ENCODE results near the gene AP2A1. TPM values are rescaled to one million over a fixed set of nuclear protein-coding genes. Genes with fewer than 3 reads are reported as not detected.
A peak's percentile ranks its signal among the peaks of the same experiment; 100 is the strongest.

The AP2A1 gene
- total RNA-seq, 1 experiment from 2014 or later = 103 TPM

GRCh38 chr19:49837009-49837310, 70.2 kb downstream of the AP2A1 start:
- peaks cover 70% of the 10 kb centered on the region for H3K36me3 ChIP-seq

GRCh38 chr19:49837425-49837824, 70.6 kb downstream of the AP2A1 start:
- H3K27me3 ChIP-seq (replicated peaks) = no peaks in the 10 kb centered on the region
- H3K4me1 ChIP-seq (replicated peaks) = peaks cover 23% of the 10 kb centered on the region
- peaks cover 66% of the 10 kb centered on the region for H3K36me3 ChIP-seq
- no peak overlapping the region for H3K27ac ChIP-seq
- no peak overlapping the region for H3K4me3 ChIP-seq
- no peaks in the 10 kb centered on the region for H3K9me3 ChIP-seq (replicated peaks)
- DNase-seq (ENCODE audit: low read depth in 1 of 2, low spot score in 2 of 2) = no peak

More at GRCh38 chr19:49837009-49837310, 70.2 kb downstream of the AP2A1 start:
- Histone ChIP-seq H3K4me3 (no peak overlapping the region), H3K27me3 (replicated peaks) (no peaks in the 10 kb centered on the region), H3K27ac (no peak overlapping the region), H3K4me1 (replicated peaks) (peaks cover 23% of the 10 kb centered on the region), H3K9me3 (replicated peaks) (no peaks in the 10 kb centered on the region)
- no peak for DNase-seq (ENCODE audit: low read depth in 1 of 2, low spot score in 2 of 2)

- H3K4me3 ChIP-seq = no peak overlapping the region
- peak overlapping the region; percentile 51 for H3K27ac ChIP-seq
- H3K4me1 ChIP-seq (replicated peaks) = peaks cover 23% of the 10 kb centered on the region
- no peaks in the 10 kb centered on the region for H3K9me3 ChIP-seq (replicated peaks)
- H3K27me3 ChIP-seq (replicated peaks) = no peaks in the 10 kb centered on the region
- peak; percentile 62 to 67 for DNase-seq (ENCODE audit: low read depth in 1 of 2, low spot score in 2 of 2)
- peaks cover 50% of the 10 kb centered on the region for H3K36me3 ChIP-seq
Measured at GRCh38 chr19:49838885-49839588, 72.2 kb downstream of the AP2A1 start.

GRCh38 chr19:49839713-49840112, 72.9 kb downstream of the AP2A1 start:
- Histone ChIP-seq H3K36me3 (peaks cover 43% of the 10 kb centered on the region), H3K27ac (no peak overlapping the region), H3K27me3 (replicated peaks) (no peaks in the 10 kb centered on the region), H3K9me3 (replicated peaks) (no peaks in the 10 kb centered on the region), H3K4me3 (no peak overlapping the region), H3K4me1 (replicated peaks) (peaks cover 23% of the 10 kb centered on the region)
- DNase-seq (ENCODE audit: low read depth in 1 of 2, low spot score in 2 of 2) = no peak

GRCh38 chr19:49840321-49840720, 73.5 kb downstream of the AP2A1 start:
- DNase-seq (ENCODE audit: low read depth in 1 of 2, low spot score in 2 of 2) = no peak

GRCh38 chr19:49840736-49841249, 74.0 kb downstream of the AP2A1 start:
- H3K9me3 ChIP-seq (replicated peaks) = no peaks in the 10 kb centered on the region
- H3K36me3 ChIP-seq = peaks cover 32% of the 10 kb centered on the region
- H3K27ac ChIP-seq = no peak overlapping the region
- peaks cover 23% of the 10 kb centered on the region for H3K4me1 ChIP-seq (replicated peaks)
- no peaks in the 10 kb centered on the region for H3K27me3 ChIP-seq (replicated peaks)
- no peak overlapping the region for H3K4me3 ChIP-seq
- no peak for DNase-seq (ENCODE audit: low read depth in 1 of 2, low spot score in 2 of 2)

More at GRCh38 chr19:49840321-49840720, 73.5 kb downstream of the AP2A1 start:
- Histone ChIP-seq H3K4me1 (replicated peaks) (peaks cover 23% of the 10 kb centered on the region), H3K36me3 (peaks cover 37% of the 10 kb centered on the region), H3K9me3 (replicated peaks) (no peaks in the 10 kb centered on the region), H3K27ac (no peak overlapping the region), H3K4me3 (no peak overlapping the region), H3K27me3 (replicated peaks) (no peaks in the 10 kb centered on the region)

GRCh38 chr19:49843265-49843664, 76.5 kb downstream of the AP2A1 start:
- H3K4me1 ChIP-seq (replicated peaks) = peaks cover 19% of the 10 kb centered on the region
- H3K36me3 ChIP-seq = peaks cover 11% of the 10 kb centered on the region
- no peak for DNase-seq (ENCODE audit: low read depth in 1 of 2, low spot score in 2 of 2)
- no peaks in the 10 kb centered on the region for H3K9me3 ChIP-seq (replicated peaks)
- H3K27me3 ChIP-seq (replicated peaks) = no peaks in the 10 kb centered on the region
- H3K27ac ChIP-seq = no peak overlapping the region
- H3K4me3 ChIP-seq = no peak overlapping the region

- Histone ChIP-seq H3K9me3 (replicated peaks) (no peaks in the 10 kb centered on the region), H3K4me3 (no peak overlapping the region), H3K4me1 (replicated peaks) (peaks cover 17% of the 10 kb centered on the region), H3K27me3 (replicated peaks) (no peaks in the 10 kb centered on the region), H3K36me3 (peaks cover 5% of the 10 kb centered on the region), H3K27ac (no peak overlapping the region)
- DNase-seq (ENCODE audit: low read depth in 1 of 2, low spot score in 2 of 2) = no peak
Measured at GRCh38 chr19:49844138-49845095, 77.6 kb downstream of the AP2A1 start.

GRCh38 chr19:49845414-49845813, 78.6 kb downstream of the AP2A1 start:
- no peaks in the 10 kb centered on the region; the same call in 1 of the 2 replicates for H3K36me3 ChIP-seq
- H3K27ac ChIP-seq = no peak overlapping the region
- H3K4me1 ChIP-seq (replicated peaks) = peaks cover 20% of the 10 kb centered on the region
- no peaks in the 10 kb centered on the region for H3K9me3 ChIP-seq (replicated peaks)
- DNase-seq (ENCODE audit: low read depth in 1 of 2, low spot score in 2 of 2) = no peak
- H3K27me3 ChIP-seq (replicated peaks) = no peaks in the 10 kb centered on the region
- no peak overlapping the region for H3K4me3 ChIP-seq

- no peaks in the 10 kb centered on the region for H3K27me3 ChIP-seq (replicated peaks)
- DNase-seq (ENCODE audit: low read depth in 1 of 2, low spot score in 2 of 2) = no peak
- H3K36me3 ChIP-seq = peaks cover 5% of the 10 kb centered on the region; the same call in 1 of the 2 replicates
- peaks cover 23% of the 10 kb centered on the region for H3K4me1 ChIP-seq (replicated peaks)
- no peak overlapping the region for H3K4me3 ChIP-seq
- no peaks in the 10 kb centered on the region for H3K9me3 ChIP-seq (replicated peaks)
- no peak overlapping the region for H3K27ac ChIP-seq
Measured at GRCh38 chr19:49846408-49846807, 79.6 kb downstream of the AP2A1 start.

- Histone ChIP-seq H3K27ac (peak overlapping the region; percentile 19), H3K4me1 (replicated peaks) (peaks cover 35% of the 10 kb centered on the region)
Measured at GRCh38 chr19:49847731-49848696, 81.2 kb downstream of the AP2A1 start.

GRCh38 chr19:49848938-49849337, 82.1 kb downstream of the AP2A1 start:
- H3K4me1 ChIP-seq (replicated peaks) = peaks cover 42% of the 10 kb centered on the region
- H3K27me3 ChIP-seq (replicated peaks) = no peaks in the 10 kb centered on the region
- H3K4me3 ChIP-seq = no peak overlapping the region
- H3K36me3 ChIP-seq = peaks cover 8% of the 10 kb centered on the region
- no peaks in the 10 kb centered on the region for H3K9me3 ChIP-seq (replicated peaks)
- DNase-seq (ENCODE audit: low read depth in 1 of 2, low spot score in 2 of 2) = no peak
- H3K27ac ChIP-seq = peak overlapping the region; percentile 19; the same call in 1 of the 2 replicates

More at GRCh38 chr19:49847731-49848696, 81.2 kb downstream of the AP2A1 start:
- peak; percentile 76 to 81 for DNase-seq (ENCODE audit: low read depth in 1 of 2, low spot score in 2 of 2)
- no peaks in the 10 kb centered on the region for H3K9me3 ChIP-seq (replicated peaks)
- no peaks in the 10 kb centered on the region for H3K27me3 ChIP-seq (replicated peaks)
- H3K36me3 ChIP-seq = peaks cover 5% of the 10 kb centered on the region; the same call in 1 of the 2 replicates
- H3K4me3 ChIP-seq = no peak overlapping the region

All from SJSA1 (cell line).